GM12891 (cell line): ENCODE data around the gene ACOT6.

Experiments
- POLR2A ChIP-seq: IDR thresholded peaks from 2 replicates; pipeline ENCODE4 v1.6.1; 2011; ENCODE audit warnings: low read depth, low read length, control low read depth
- POLR2AphosphoS5 ChIP-seq: IDR thresholded peaks from 2 replicates; pipeline ENCODE4 v1.6.1; 2011; ENCODE audit warnings: low read depth, low read length, control low read depth
- SPI1 ChIP-seq: IDR thresholded peaks from 2 replicates; pipeline ENCODE4 v1.6.1; 2011; ENCODE audit warnings: low read depth, low read length, control low read depth

- TF ChIP-seq POLR2A: no peak
- TF ChIP-seq SPI1: no peak
- no peak for TF ChIP-seq POLR2AphosphoS5
Measured at GRCh38 chr14:73662487-73662943, 50.2 kb downstream of the ACOT6 start.
